IMR-90 (cell line): ENCODE measurements around the gene ANO4. TPM values are rescaled to one million over a fixed set of nuclear protein-coding genes. Genes with fewer than 3 reads are reported as not detected.

Experiments
- ATAC-seq: fragments of 200-7000 bp; cut with Tn5 transposase; 2 replicates; pipeline ENCODE4 v1.9.1; 2020; ENCODE audit warnings: low read depth, mild to moderate bottlenecking, moderate library complexity
- BruUV-seq: library from RNA; stranded (reverse); fragments of 400-500 nt; replicated peaks from 2 replicates; lab custom pipeline; 2021; lab: Mats Ljungman, UMichigan
- CTCF ChIA-PET: fragments of 300-600 bp; formaldehyde crosslinking; extraction: SDS; loops from one replicate; lab custom pipeline; 2021; ENCODE audit warnings: antibody characterized with exemption; lab: Yijun Ruan, JAX
- POLR2A ChIA-PET: fragments of 300-600 bp; sonication (Branson Sonifier 250); formaldehyde crosslinking; loops from one replicate; lab custom pipeline; 2022; ENCODE audit warnings: antibody characterized with exemption; ENCODE audit not compliant: unreplicated experiment; lab: Charles Lee
- DNase-seq: peaks from one replicate; pipeline ENCODE4 v3.0.0; 2013
- H2AFZ ChIP-seq: replicated peaks from 2 replicates; pipeline ENCODE3; 2013; ENCODE audit warnings: low read length, mild to moderate bottlenecking; ENCODE audit not compliant: poor library complexity
- H2AK5ac ChIP-seq: 2 replicates; pipeline ENCODE4 v1.6.1; 2013; ENCODE audit warnings: low read depth, low read length, inconsistent platforms
- H2AK9ac ChIP-seq: replicated peaks from 2 replicates; pipeline ENCODE3; 2013; ENCODE audit warnings: mild to moderate bottlenecking, low read depth, low read length, moderate library complexity; ENCODE audit not compliant: poor library complexity
- H2BK120ac ChIP-seq: 2 replicates; pipeline ENCODE4 v1.6.1; 2013; ENCODE audit warnings: low read depth, low read length, inconsistent platforms
- H2BK15ac ChIP-seq: 3 replicates; pipeline ENCODE4 v1.6.1; 2013; ENCODE audit warnings: low read depth, low read length, inconsistent platforms
- H2BK20ac ChIP-seq: 2 replicates; pipeline ENCODE4 v1.6.1; 2013; ENCODE audit warnings: low read depth, mild to moderate bottlenecking, inconsistent platforms, low read length, moderate library complexity
- H2BK5ac ChIP-seq: 2 replicates; pipeline ENCODE4 v1.6.1; 2013; ENCODE audit warnings: mild to moderate bottlenecking, low read depth, low read length, inconsistent platforms; ENCODE audit not compliant: poor library complexity, severe bottlenecking
- H3K14ac ChIP-seq: replicated peaks from 2 replicates; pipeline ENCODE4 v1.6.1; 2013; ENCODE audit warnings: low read depth, low read length, inconsistent platforms
- H3K18ac ChIP-seq: 2 replicates; pipeline ENCODE4 v1.6.1; 2013; ENCODE audit warnings: low read depth, low read length, control low read depth
- H3K23ac ChIP-seq: 2 replicates; pipeline ENCODE4 v1.6.1; 2013; ENCODE audit warnings: low read depth, low read length, inconsistent platforms
- H3K27ac ChIP-seq: 2 replicates; pipeline ENCODE4 v1.5.1; 2013; ENCODE audit warnings: mild to moderate bottlenecking, control low read depth, low read length; ENCODE audit not compliant: insufficient read depth
- H3K27me3 ChIP-seq: 2 replicates; pipeline ENCODE4 v1.6.1; 2013; ENCODE audit warnings: low read length; ENCODE audit not compliant: control insufficient read depth, insufficient read depth
- H3K36me3 ChIP-seq: 2 replicates; pipeline ENCODE4 v1.6.1; 2013; ENCODE audit warnings: low read length, mixed read lengths; ENCODE audit not compliant: control insufficient read depth, insufficient read depth
- H3K4ac ChIP-seq: 2 replicates; pipeline ENCODE4 v1.6.1; 2013; ENCODE audit warnings: low read depth, low read length, inconsistent platforms
- H3K4me1 ChIP-seq: 2 replicates; pipeline ENCODE4 v1.6.1; 2013; ENCODE audit warnings: low read length, mixed read lengths; ENCODE audit not compliant: control insufficient read depth, insufficient read depth
- H3K4me2 ChIP-seq: 2 replicates; pipeline ENCODE4 v1.6.1; 2013; ENCODE audit warnings: low read depth, mild to moderate bottlenecking, control low read depth, low read length, moderate library complexity
- H3K4me3 ChIP-seq: 2 replicates; pipeline ENCODE4 v1.5.1; 2013; ENCODE audit warnings: low read depth, mild to moderate bottlenecking, control low read depth, low read length, moderate library complexity; ENCODE audit not compliant: insufficient read depth
- H3K56ac ChIP-seq: 2 replicates; pipeline ENCODE4 v1.6.1; 2013; ENCODE audit warnings: low read length, inconsistent platforms; ENCODE audit not compliant: insufficient read depth; ENCODE audit errors: extremely low read depth
- H3K79me1 ChIP-seq, 2 experiments: 2 replicates each; pipeline ENCODE4 v1.6.1; 2013; ENCODE audit warnings: low read length in 2 of 2, inconsistent platforms in 1 of 2, low read depth in 1 of 2
- H3K9ac ChIP-seq: 2 replicates; pipeline ENCODE4 v1.6.1; 2013; ENCODE audit warnings: low read depth, low read length, control low read depth
- H3K9me1 ChIP-seq: 2 replicates; pipeline ENCODE4 v1.6.1; 2013; ENCODE audit warnings: low read length, inconsistent platforms; ENCODE audit not compliant: insufficient read depth
- H3K9me3 ChIP-seq: 2 replicates; pipeline ENCODE4 v1.6.1; 2013; ENCODE audit warnings: low read length; ENCODE audit not compliant: control insufficient read depth, insufficient read depth
- H4K20me1 ChIP-seq: 2 replicates; pipeline ENCODE4 v1.6.1; 2013; ENCODE audit warnings: low read length, inconsistent platforms; ENCODE audit not compliant: insufficient read depth
- H4K5ac ChIP-seq: 2 replicates; pipeline ENCODE4 v1.6.1; 2013; ENCODE audit warnings: mild to moderate bottlenecking, low read depth, low read length, control low read depth
- H4K8ac ChIP-seq, 2 experiments: 2 replicates each; pipeline ENCODE4 v1.6.1; 2013; ENCODE audit warnings: low read depth in 2 of 2, low read length in 2 of 2, control low read depth in 1 of 2, inconsistent platforms in 1 of 2
- H4K91ac ChIP-seq: 2 replicates; pipeline ENCODE4 v1.6.1; 2013; ENCODE audit warnings: low read depth, low read length, inconsistent platforms; ENCODE audit not compliant: insufficient read depth
- CEBPB ChIP-seq: IDR thresholded peaks from 2 replicates; pipeline ENCODE4 v1.6.1; 2012; ENCODE audit warnings: low read depth, low read length, improper control_type of control experiment
- SMC3 ChIP-seq: fragments of 150-350 bp; IDR thresholded peaks from 2 replicates; pipeline ENCODE4 v1.6.1; 2016; ENCODE audit warnings: low read depth, mild to moderate bottlenecking, antibody characterized with exemption, low read length, moderate library complexity
- WGBS, 2 experiments: methylation state at CpG; one replicate each; pipeline versions ENCODE4 v1.1.5 to v1.1.7; 2013; ENCODE audit warnings: missing lambda C conversion rate in 2 of 2; ENCODE audit not compliant: insufficient read length in 1 of 2; ENCODE audit errors: extremely low coverage in 2 of 2; 5-methylcytosine and 5-hydroxymethylcytosine counted together
- dilution Hi-C: fragments of 300-500 bp; cut with HindIII; formaldehyde crosslinking; loops from one replicate; pipeline ENCODE4 v1.14.3; 2018; ENCODE audit warnings: low sequenced_read_pairs; ENCODE audit not compliant: unreplicated experiment
- in situ Hi-C: fragments of 300-500 bp; cut with MboI; formaldehyde crosslinking; loops from 3 replicates; pipeline ENCODE4 v1.14.3; 2019; ENCODE audit warnings: low sequenced_read_pairs, inconsistent platforms, mixed read lengths
- intact Hi-C: fragments of 100-400 bp; cut with micrococcal nuclease; formaldehyde crosslinking; loops from 2 replicates; pipeline ENCODE4 v1.10.0; 2022
- polyA plus RNA-seq, 3 experiments: library from polyadenylated mRNA; depleted of rRNA; stranded (reverse); fragments of >200 nt; gene quantifications; 2 replicates each; pipeline ENCODE4 v1.2.3, GENCODE V29; 2012; ENCODE audit warnings: low replicate concordance in 1 of 3
- total RNA-seq: library from RNA; depleted of rRNA; stranded (reverse); fragments of >200 nt; gene quantifications from 2 replicates; pipeline ENCODE4 v1.2.3, GENCODE V29; 2012

ANO4 gene
- total and polyA plus RNA-seq, 2 of the 4 experiments (the other 2 are of a cell fraction), result 4.7 to 10.2 TPM

DNA sequence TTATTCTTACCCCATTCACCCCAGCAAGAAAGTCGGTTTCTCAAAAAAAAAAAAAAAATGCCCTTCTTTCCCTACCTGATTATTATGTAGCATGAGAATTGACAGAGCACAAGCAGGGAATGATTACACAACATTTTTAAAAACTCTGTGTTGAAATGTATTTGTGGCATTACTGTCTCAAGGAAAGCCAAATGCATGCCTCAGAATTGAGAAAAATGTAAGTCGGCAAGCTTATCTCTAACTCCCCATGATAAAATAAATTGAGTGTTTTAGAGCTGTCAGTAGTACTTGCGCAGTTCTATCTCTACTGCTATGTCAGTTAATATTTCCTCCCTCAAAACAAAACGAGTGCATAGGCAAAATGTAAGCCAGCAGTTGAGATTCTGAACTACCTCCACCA is 25.7 kb downstream of the ANO4 start:
- Histone ChIP-seq H3K4ac (no peak overlapping the region), H2BK15ac (no peak overlapping the region), H2AK5ac (no peak overlapping the region; the same call in 1 of the 2 replicates), H3K27ac (peak overlapping the region; percentile 84; the same call in 1 of the 2 replicates), H2AK9ac (no peak overlapping the region), H2AFZ (no peak overlapping the region), H3K56ac (no peak overlapping the region), H3K4me2 (peak overlapping the region; percentile 31), H3K18ac (peak overlapping the region; percentile 4; the same call in 1 of the 2 replicates), H2BK20ac (no peak overlapping the region), H4K20me1 (peaks cover 3% of the 10 kb centered on the region; the same call in 1 of the 2 replicates), H3K36me3 (no peaks in the 10 kb centered on the region; the same call in 1 of the 2 replicates), H2BK120ac (peak overlapping the region; percentile 25; the same call in 1 of the 2 replicates), H4K8ac (no peak overlapping the region), H3K27me3 (no peaks in the 10 kb centered on the region), H3K79me1 (no peaks in the 10 kb centered on the region; a peak in 1 of 4 replicates), H3K4me3 (no peak overlapping the region), H3K23ac (no peak overlapping the region), H3K4me1 (peaks cover 4% of the 10 kb centered on the region; the same call in 1 of the 2 replicates), H4K5ac (no peak overlapping the region), H2BK5ac (peak overlapping the region; percentile 67), H3K9me3 (no peaks in the 10 kb centered on the region), H3K9ac (no peak overlapping the region), H3K14ac (no peak overlapping the region), H4K91ac (no peak overlapping the region), H3K9me1 (no peaks in the 10 kb centered on the region; the same call in 1 of the 2 replicates)
- ChIA-PET CTCF (no interaction called here), POLR2A (interaction anchor here (0.6 kb wide), 1 partner anchor 194 kb away, joined by 6 read pairs; no protein-coding TSS in a partner anchor)
- in situ Hi-C loops (no loop called here), intact Hi-C loops (loop anchor here (2.0 to 10.0 kb wide), 3 partner anchors 20 to 504 kb away; no protein-coding TSS in a partner anchor), dilution Hi-C loops (no loop called here)
- BruUV-seq, result no TSS peak
- ATAC-seq, result peak; percentile 66
- peak; percentile 67 for DNase-seq
- no CpG with 5 or more reads among the region's 4 CpGs for WGBS, 2 experiments
- TF ChIP-seq SMC3, result no peak
- peak; percentile 61 for TF ChIP-seq CEBPB
